Suprapubic skin (tissue), 4 donors: Measurements from ENCODE around the gene TRAPPC3.

Source experiments
- CTCF ChIP-seq, 2 donors: fragments of 200-600 bp in 1 of 2; fragments of 450-650 bp in 1 of 2; sonication (generic) in 1 of 2; IDR thresholded peaks; one replicate each; pipeline ENCODE4 v1.5.1; 2016 to 2019; ENCODE audit warnings: antibody characterized with exemption in 2 of 2, mild to moderate bottlenecking in 1 of 2, moderate library complexity in 1 of 2
- EP300 ChIP-seq: sonication (generic); formaldehyde crosslinking; IDR thresholded peaks from one replicate; pipeline ENCODE4 v1.6.1; 2017; ENCODE audit warnings: antibody characterized with exemption
- POLR2A ChIP-seq, 2 donors: fragments of 450-650 bp; IDR thresholded peaks; one replicate each; pipeline ENCODE4 v1.6.1; 2017; ENCODE audit warnings: antibody characterized with exemption in 2 of 2, mild to moderate bottlenecking in 2 of 2, moderate library complexity in 2 of 2
- POLR2AphosphoS5 ChIP-seq, 3 donors: sonication (generic); formaldehyde crosslinking; IDR thresholded peaks; one replicate each; pipeline ENCODE4 v1.6.1; 2017; ENCODE audit warnings: antibody characterized with exemption in 3 of 3

- no peak for TF ChIP-seq POLR2A (IDR thresholded peaks at IDR 0.05)
- no peak for TF ChIP-seq CTCF (IDR thresholded peaks at IDR 0.05)
- no peak for TF ChIP-seq EP300
- TF ChIP-seq POLR2AphosphoS5 (IDR thresholded peaks at IDR 0.05): no peak
Measured at GRCh38 chr1:36087233-36088123, 61.8 kb downstream of the TRAPPC3 start.
